Hematopoietic multipotent progenitor cell treated with erythropoietin and hydrocortisone succinate and interleukin-3 and kit ligand, for 8 days (in vitro differentiated cells): Measurements from ENCODE around the gene SSUH2.
"Not testable (repeated sequence)": the region's sequence is repeated elsewhere in the genome, so short reads cannot be mapped to it uniquely, and the experiment has no call there.

Experiments used
- DNase-seq: peaks from one replicate; pipeline ENCODE4 v3.0.0-alpha.2; 2015

The SSUH2 gene

DNA sequence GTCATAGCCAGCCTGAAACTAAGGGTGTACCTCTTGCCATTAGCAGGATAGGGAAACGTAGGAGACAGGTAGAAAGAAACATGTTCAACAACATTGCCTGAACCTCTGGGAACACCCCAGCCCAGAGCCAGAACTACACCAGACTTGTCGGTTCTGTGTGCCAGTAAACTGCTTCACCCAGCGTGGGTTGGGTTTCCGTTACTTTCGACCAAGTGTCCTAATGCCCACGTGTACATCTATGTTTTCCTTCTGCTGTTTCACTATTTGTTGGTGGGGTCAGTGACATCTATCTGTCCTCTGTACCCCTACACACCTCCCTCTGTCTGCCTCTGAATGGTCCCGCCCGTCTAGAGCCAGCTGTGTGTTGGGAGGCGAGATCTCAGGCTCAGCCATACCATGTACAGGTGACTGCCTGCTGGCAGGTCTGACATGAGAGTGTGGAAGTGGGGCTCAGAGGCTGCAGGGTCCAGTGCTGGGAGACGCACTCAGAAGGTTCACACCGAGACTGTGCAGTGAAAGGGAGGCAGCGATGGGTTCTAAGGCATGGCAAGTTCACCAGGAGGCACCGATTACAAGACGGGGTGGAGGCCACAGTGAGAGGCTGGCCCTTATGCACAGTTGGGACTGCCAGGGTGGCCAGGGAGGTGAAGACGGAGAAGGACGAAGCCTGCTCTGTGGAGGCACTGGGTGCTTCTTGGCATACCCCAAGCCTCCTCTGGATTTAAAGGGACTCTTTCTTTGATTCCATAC lies 36.4 kb downstream of the SSUH2 start:
- no peak for DNase-seq

DNA sequence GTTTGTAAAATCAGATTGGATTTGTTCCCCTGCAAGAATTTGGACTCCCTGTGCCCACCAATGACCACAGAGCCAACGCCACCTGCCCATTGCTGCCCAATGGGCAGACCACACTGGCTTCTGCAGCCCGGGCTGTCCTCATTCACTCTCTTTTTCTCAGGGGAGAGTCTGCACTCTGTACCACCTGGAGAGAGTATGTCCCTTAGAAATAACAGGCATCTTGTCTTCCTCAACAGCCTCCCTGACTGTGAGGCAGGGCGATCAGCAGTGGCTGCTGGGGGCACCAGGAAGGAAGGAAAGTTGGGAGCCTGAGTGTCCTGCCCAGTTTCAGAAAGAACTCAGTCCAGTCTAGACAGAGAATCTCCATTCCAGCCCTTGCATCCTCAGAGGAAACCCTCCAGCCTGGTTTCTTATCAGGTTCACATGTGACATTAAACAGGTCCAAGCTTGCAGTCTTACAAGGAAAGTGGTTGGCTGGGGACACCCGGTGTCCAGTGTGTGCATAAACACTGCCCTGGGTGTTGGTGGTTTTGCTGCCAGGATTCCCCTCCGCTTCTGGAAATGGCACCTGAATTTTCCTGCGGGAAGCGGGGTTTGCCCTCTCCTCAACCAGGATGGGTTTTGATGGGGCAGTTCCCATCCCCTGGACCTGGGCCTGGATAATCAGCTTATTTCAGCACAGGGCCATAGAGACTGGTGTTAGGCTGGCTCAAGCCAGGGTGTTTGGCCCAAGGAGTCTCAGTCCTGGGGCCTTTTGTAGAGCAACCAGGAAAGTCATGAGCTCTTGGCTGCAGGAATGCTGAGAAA lies 37.2 kb downstream of the SSUH2 start:
- peak; percentile 42 for DNase-seq

DNA sequence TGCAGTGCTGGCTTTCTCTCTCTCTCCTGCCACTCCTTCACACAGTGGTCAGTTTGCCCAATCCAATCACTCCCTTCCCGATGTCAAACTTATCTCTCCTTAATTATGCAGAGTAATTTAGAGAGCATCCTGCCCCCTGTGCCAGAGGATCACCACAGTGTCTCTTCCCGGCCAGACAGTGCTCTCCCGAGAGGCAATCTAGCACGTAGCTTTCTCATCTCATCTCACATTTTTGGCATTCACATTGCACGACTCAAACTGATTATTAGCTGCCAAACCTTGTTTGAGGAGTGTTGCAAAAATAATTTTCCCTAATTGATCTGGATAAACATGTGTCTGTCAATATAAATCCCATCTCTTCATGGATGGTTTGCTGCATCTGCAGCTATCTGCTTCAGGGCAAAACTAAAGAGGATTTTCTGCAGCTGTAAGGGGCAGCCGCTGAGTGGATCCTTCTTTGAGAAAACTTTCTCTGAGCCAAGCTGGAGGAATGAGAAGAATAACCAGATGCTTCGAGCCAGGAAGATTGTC lies 37.8 kb downstream of the SSUH2 start:
- DNase-seq: no peak

DNA sequence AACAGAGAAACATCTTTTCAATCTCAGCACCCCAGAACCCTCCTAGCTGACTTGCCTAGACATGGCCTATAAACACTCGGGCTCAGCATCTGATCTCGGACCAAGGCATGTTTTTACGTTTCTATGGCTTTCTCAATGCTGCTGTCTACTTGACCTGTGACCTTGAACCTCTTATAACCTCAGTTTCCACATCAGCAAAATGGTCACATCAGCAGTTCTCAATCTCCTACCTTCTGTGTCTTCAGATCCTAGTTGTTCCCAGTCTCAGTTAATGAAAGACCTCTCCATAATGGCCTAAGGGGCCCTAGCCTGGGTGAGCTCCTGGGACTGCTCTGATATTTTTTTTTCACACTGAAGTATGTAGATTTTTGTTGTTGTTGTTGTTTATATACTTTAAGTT lies 39.6 kb downstream of the SSUH2 start:
- DNase-seq: no peak

DNA sequence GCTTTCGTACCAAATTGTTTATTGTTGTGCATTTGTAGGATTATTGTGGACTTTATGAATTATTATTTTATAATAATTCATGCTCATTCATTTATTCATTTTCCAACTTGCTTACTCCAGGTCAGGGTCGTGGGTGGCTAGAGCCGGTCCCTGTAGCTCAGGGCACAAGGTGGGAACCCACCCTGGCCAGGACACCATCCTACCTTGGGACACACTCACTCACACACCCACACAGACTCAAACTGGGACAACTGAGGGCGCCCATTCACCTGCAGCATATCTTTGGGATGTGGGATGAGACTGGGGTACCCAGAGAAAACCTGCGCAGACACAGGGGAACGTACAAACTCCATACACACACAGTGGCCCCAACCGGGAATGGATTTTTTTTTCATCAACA lies 40.6 kb downstream of the SSUH2 start:
- DNase-seq: no peak

DNA sequence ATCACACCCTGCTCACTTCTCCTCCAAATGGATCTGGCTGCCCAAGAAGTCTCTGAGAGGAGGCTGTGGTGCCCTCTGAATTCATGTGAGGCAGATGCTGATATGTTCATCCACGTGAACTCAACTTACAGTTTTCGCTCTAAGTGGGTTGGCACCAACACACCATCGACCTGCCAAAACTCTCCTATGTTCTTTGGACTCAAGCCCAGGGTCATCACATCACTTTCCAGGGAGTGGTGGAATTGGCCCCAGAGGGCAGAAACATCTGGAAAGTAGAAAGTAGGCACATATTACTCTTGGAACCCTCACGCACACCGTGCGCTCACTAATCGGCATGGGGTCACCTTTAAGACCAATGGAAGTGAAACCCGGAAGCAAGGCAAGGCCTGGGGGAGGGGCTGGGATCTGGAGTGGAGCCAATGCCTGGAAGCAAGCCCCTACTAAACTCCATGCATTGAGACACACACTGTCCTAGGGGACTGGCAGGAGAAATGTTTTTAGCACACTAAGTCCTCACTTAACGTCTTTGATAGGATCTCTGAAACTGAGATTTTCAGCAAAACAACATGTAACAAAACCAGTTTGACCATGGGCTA lies 41.4 kb downstream of the SSUH2 start:
- no peak for DNase-seq

DNA sequence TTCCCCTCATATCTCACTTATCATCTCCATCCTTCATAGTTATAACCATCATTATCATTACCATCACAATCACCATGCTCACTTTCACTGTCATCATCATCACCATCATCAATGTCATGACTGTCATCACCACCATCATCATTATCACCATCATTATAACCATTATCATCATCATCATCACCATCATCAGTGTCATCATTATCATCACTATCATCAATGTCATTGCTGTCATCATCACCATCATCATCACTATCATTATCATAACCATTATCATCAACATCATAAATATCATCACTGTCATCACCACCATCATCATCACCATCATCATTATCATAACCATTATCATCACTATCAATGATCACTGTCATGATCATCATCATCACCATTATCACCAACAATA lies 44.1 kb downstream of the SSUH2 start:
- no peak for DNase-seq

DNA sequence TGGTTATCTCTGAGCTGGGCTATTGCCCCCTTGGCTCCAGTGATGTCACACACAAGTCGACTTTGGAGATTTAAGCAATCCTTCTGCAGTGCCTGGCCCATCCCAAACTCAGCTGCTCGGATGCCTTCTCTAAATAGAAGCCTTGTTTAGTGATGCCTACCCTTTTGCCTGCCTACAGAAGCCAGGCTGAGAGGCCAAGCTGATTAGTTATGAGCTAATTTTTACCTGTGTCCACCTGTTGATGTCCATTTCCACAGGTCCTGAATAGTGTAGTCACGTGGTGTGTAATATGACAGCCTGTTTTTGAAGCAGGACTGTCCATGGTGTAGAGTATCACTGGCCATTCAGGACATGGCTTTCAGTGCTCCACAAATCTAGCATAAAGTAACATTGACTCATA lies 45.5 kb downstream of the SSUH2 start:
- no peak for DNase-seq

DNA sequence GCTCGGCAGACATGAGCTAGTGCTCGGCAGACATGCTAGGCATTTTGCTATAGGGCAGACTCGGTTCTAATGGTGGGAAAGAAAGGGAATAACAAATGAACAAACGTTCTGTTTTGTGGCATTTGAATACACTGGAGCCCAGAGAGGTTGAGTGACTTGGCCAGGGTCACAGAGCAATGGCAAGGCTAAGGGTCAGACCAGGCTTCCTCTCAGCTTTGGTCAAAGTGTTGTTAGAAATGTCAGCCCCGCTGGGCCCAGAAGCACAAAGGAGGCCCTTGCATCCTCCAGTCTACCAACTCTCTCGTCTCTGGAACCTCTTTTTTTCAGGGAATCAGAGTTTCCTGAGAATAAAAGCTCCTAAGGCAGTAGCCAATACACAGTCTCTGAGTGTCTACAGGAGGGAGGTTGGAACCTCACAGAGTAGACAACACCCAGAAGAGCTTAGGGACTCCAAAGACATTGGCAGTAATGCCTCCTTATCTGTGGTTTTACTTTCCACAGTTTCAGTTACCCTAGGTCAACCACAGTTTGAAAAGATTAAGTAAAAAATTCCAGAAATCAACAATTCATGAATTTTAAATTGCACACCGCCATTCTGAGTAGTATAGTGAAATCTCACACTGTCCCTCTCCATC lies 47.3 kb downstream of the SSUH2 start:
- DNase-seq: peak; percentile 57

DNA sequence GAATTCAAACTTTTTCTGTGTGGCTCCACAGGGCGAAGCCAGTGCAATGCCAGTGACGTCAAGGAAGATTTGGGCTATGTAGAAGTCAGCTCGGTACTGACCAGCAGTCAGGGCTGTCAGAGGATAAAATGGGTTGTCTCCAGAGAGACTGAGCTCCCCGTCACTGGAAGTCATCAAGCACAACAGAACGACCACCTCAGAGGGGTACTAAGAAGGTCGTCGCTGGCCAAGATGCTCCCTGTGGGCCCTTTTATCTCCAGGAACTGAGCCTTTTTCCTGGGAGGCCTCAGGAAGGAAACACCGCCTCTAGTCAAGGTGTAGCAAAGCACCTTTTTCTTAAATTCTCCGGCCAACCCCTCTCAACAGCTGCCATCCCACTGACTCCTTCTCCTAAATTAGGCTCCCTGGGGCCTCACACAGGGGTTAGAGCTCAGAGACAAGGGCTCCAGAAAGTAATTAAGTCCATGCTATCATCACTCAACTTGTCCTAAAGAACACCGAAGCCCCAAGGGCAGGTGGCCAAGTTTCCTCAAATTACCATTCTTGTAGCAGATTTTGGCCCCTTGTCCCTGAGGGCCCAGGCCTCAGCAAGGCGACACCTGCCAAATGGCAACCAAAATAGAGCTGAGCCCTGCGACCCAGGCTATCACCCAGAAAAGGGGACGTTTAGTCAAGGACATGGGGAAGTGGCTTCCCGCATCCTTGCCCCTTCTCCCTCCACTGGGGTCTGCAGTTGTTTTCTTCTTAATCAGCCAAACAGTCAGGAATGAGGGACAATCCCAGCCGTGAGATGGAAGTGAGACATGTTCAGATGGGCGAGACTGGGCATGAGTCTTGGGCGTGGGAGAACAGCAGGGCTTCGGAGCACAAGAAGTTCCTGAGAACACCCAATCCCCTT lies 48.0 kb downstream of the SSUH2 start:
- no peak for DNase-seq

DNA sequence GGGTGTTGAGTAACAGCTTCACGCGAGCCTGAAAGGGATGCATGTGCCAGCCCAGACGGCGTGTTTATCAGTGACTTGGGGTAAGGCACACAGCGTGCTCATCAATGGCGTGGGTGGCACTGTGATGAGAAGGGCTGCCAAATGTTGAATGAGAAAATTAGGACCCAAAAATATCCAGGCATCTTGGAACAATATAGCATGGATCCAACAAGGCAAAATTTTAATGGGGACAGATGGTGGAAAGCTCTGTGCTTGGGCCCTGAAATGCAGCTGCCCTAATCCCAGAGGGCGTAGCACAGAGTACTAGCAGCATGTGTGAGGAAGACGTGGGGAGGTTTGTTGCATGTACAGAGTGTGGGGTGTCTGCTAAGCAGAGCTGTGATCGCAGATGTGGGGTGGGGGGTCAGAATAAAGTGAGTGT lies 48.9 kb downstream of the SSUH2 start:
- DNase-seq: no peak

DNA sequence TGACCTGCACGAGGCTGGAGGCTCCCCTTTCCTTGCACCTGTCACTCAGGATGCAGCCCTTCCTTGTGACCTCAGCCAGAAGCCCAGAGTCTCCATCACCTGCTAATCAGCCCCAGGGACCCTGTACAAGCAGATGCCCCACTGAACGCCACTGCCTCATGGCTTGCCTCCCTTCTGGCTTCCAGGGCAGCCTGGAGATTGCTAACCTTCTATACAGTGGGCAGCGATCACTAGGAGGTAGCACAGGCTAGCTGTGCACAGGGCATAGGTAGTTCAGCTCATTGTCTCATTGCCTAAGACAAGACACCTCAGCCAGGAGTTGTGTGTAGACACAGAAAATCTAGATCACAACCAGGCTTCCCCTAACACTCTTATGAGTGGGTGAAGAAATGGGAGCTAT lies 49.3 kb downstream of the SSUH2 start:
- DNase-seq: no peak

DNA sequence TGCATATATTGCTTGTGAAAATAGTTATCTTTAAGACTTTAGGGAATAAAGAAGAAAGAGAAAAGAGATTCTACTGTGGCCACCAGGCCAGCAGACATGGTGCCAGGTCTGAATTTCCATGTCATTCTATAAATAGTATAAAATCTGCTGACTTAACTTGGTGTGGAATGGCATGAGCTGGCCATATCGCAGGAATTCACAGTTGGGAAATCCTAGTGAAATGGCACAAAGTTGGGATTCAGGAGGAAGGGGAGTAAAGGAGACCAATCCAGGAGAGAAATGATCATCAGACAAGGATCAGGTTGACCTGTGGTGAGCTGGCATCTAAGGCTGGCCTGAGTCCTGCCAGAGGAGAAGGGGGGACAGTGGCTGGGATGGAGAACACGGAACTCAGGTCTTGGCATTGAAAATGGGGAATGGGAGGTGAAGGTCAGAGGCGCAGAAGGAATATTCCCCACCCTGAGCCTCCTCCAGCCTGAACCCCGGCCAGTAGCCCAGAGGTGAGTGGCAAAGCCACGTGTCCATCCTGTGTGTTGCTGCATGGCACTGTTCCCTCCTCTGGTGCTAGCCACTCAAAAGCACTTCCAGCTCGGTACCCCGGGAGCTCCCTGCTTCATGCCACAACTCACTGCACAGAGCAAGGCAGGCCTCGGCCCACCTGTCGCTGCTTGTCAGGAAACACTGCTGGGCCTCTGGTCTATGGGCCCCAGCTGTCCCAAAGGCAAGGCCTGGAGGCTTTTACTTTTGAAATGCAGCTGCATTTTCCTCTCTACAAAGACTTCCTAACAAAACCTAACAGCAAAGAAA lies 51.4 kb downstream of the SSUH2 start:
- no peak for DNase-seq

DNA sequence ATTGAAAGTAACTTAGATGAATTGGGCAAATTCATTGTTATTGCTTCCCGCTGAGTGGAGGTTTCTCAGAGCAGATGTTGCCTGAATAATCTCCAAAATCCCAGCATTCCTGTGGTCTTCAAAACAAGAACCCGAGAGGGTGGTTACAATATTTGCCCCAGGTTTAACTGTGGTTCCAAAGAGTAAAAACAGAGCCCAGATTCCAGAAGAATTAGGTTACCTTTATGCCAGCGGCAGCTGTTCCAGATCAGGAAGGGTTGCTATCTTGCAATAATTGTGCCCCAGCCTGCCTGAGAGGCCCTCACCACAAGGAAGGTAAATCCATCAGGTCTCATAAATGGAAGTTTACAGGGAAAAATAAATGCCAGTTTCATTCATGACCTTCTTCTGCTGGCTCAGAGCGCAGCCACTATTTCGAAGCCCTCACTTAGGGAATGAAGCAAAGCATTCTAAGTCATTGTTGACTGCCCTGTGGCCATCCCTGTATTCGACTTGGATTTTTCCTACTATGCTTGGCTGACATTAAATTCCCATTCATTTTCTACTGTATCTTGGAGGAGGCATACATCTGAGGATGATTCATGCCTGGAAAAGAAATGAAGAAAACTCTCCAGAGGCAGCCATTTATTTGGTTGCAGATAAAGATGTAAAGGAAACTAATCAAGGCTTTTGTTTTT lies 54.6 kb downstream of the SSUH2 start:
- DNase-seq: no peak

DNA sequence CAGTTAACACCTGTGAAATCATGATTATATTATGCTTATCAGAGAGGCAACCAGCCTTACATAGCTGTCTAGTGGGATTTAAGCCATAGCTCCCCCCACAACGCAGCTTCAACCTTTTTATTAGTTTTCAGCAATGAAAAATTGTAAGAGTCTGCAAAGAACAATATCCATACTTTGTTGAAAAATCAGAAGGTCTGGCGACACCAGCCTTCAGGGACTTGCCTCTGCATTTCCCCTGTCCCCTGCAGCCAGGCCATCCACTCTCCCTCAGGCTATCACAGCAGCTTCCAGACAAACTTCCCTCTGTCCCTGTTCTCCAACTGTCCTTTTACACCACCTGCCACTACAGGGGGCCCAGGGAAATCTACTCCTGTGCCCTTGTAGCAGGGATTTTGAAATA lies 59.9 kb downstream of the SSUH2 start:
- DNase-seq: no peak

DNA sequence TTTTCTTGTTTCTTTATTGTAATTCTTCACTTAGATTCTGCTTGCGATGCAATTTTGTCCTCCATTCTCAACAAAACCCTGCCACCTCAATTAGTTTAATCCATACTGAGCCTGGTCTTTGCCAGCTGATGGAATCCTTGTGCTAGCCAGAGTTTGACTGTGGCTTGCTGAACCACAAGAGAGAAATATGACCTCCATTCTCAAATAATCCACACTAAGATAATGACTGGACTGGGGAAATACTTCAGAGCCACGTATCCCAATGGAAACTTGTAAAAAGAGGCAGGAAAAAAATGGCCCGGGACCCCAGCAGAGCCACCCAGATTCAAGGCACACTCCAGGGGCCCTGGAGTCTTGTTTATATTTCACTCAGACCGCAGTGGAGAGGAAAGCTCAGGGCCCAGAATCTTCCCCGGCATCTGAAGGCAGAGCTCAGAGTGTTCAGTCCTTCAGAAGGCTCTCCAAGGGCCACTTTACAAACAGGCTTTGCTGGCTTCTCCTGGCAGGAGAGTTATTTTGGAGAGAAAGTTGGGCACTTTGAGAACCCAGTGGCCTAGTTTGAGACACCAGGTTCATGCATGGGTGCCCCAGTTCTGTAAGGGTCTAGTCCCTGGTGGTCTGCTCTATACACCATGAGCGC lies 62.7 kb downstream of the SSUH2 start:
- DNase-seq: no peak

DNA sequence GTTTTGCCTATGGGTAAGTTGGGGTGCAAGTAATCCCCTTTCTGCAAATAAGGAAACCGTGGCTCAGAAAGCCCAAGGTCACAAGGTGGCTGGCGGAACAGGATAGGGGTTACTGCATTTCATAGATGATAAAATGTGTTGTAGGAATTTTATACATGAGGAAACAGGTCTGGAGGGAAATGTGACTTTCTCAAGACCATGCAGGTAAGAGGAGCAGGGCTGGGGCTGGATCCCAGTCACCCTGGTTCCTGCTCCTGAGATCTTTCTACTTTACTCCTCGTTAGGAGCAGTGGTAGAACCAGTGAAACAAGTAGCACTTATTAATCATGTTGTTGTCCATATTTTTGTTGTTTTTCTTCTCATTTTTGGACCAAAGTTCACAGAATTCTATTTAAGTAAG lies 63.2 kb downstream of the SSUH2 start:
- DNase-seq: no peak

DNA sequence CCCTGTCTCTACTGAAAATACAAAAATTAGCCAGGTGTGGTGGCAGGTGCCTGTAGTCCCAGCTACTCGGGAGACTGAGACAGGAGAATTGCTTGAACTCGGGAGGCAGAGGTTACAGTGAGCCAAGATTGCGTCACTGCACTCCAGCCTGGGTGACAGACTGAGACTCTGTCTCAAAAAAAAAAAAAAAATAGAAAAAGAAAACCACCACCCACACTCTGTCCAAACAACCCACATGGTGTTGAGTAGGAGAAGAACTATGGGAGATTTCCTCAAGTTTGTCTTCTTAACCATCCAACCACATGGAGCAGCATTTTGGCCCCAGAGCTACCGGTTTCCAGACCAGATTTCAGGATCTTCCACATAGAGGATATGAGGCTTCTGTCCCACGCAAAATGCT lies 64.2 kb downstream of the SSUH2 start:
- not testable (repeated sequence) for DNase-seq

DNA sequence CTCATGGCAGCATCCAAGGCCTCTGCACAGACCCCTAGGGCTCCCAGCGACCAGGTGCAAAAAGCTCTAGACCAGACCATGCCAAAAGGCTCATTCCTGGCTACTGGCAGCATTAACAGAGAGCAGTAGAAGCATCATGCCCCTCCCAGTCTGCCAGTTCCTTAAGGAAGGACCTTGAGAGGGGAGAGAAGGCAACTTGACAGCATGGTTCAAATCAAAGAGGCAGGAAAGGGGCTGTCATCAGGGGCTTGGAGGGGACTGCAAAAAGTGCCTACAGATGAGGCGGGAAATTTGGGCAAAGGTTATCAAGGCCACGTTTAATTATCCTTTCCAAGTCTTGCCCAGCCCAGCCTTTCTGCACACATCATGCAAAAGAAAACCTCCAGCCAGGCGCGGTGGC lies 64.7 kb downstream of the SSUH2 start:
- DNase-seq: no peak

DNA sequence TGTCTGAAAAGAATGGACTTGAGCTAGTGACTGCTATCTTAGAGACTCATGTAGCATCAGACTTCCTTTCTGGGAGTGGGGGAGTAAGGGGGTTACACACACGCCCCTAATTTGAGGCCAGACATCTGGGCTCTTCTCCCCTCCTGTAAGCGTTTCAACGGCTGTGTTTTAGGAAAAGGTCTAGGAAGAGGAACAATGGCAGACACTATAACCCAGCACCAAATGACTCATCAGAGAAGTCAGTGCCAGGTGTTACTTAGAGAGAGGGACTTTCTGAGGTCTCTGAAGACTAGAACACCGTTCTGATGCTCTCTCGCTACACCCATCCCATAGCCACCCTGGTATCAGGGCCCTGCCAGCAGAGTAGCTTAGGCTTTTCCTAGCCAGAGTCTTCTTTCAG lies 65.5 kb downstream of the SSUH2 start:
- no peak for DNase-seq
